K562 (cell line): ENCODE measurements around the gene HACE1. TPM values are rescaled to one million over a fixed set of nuclear protein-coding genes. Genes with fewer than 3 reads are reported as not detected.
"Not testable (repeated sequence)": the region's sequence is repeated elsewhere in the genome, so short reads cannot be mapped to it uniquely, and the experiment has no call there.

ENCODE experiments used
- ATAC-seq: fragments of 200-7000 bp; cut with Tn5 transposase; 3 replicates; pipeline ENCODE4 v1.9.1; 2020; ENCODE audit warnings: moderate library complexity
- BruUV-seq: library from RNA; stranded (reverse); fragments of 400-500 nt; replicated peaks from 2 replicates; lab custom pipeline; 2021; lab: Mats Ljungman, UMichigan
- CTCF ChIA-PET: fragments of 300-600 bp; formaldehyde crosslinking; extraction: SDS; loops from one replicate; lab custom pipeline; 2021; ENCODE audit warnings: low intra/inter-chr PET ratio; lab: Yijun Ruan, JAX
- POLR2A ChIA-PET: fragments of 300-600, 350-650 bp; sonication (Branson Sonifier 250); formaldehyde crosslinking; extraction: SDS; loops from one replicate; lab custom pipeline; 2021; ENCODE audit warnings: antibody characterized with exemption, inconsistent platforms; lab: Yijun Ruan, JAX
- DNase-seq, 4 experiments: peaks; one replicate each; pipeline versions ENCODE4 v3.0.0 to v3.0.0-alpha.2; 2011 to 2018; ENCODE audit warnings: low spot score in 3 of 4, mixed read lengths in 3 of 4; ENCODE audit errors: extremely low read depth in 1 of 4
- FAIRE-seq: peaks from 2 replicates; lab custom pipeline; 2011; peaks lifted over from hg19 to GRCh38; lab: Jason Lieb, UNC
- H2AFZ ChIP-seq: 2 replicates; pipeline ENCODE4 v1.6.0; 2011; ENCODE audit warnings: low read depth, low read length, control low read depth, inconsistent platforms
- H3K27ac ChIP-seq: fragments of 200-600 bp; 3 replicates; pipeline ENCODE4 v1.8.0; 2011; ENCODE audit warnings: low read depth, mild to moderate bottlenecking, control low read depth, inconsistent platforms, low read length, moderate library complexity, mixed read lengths; ENCODE audit errors: extremely low read depth
- H3K27me3 ChIP-seq, 2 experiments: fragments of 300-600 bp in 1 of 2; 2 replicates in 1 of 2; 3 replicates in 1 of 2; pipeline versions ENCODE4 v1.6.0 to v1.8.0; 2011; ENCODE audit warnings: inconsistent platforms in 2 of 2, low read length in 2 of 2, mild to moderate bottlenecking in 1 of 2, mixed read lengths in 1 of 2, moderate library complexity in 1 of 2; ENCODE audit not compliant: control insufficient read depth in 2 of 2, insufficient read depth in 2 of 2
- H3K36me3 ChIP-seq: fragments of 300-600 bp; 3 replicates; pipeline ENCODE4 v1.8.0; 2011; ENCODE audit warnings: mild to moderate bottlenecking, low read length, inconsistent platforms; ENCODE audit not compliant: control insufficient read depth, insufficient read depth
- H3K4me1 ChIP-seq, 2 experiments: fragments of 200-600 bp in 1 of 2; replicated peaks in 1 of 2; 2 replicates in 1 of 2; 3 replicates in 1 of 2; pipeline versions ENCODE4 v1.5.1 to v1.8.0; 2011; ENCODE audit warnings: inconsistent platforms in 2 of 2, low read length in 2 of 2, mild to moderate bottlenecking in 1 of 2, mixed read lengths in 1 of 2, moderate library complexity in 1 of 2; ENCODE audit not compliant: control insufficient read depth in 2 of 2, insufficient read depth in 2 of 2
- H3K4me2 ChIP-seq: 2 replicates; pipeline ENCODE4 v1.6.1; 2011; ENCODE audit warnings: low read length, control low read depth, inconsistent platforms, mixed read lengths; ENCODE audit not compliant: insufficient read depth
- H3K4me3 ChIP-seq: fragments of 200-600 bp; sonication (generic), shearing (Covaris generic); 2 replicates; pipeline ENCODE4 v1.5.1; 2016; ENCODE audit warnings: control low read depth, inconsistent platforms
- H3K79me2 ChIP-seq: fragments of 200-600 bp; 3 replicates; pipeline ENCODE4 v1.8.0; 2011; ENCODE audit warnings: low read length, inconsistent platforms; ENCODE audit not compliant: control insufficient read depth, insufficient read depth
- H3K9ac ChIP-seq, 2 experiments: 2 replicates each; pipeline versions ENCODE4 v1.6.0 to v1.6.1; 2011; ENCODE audit warnings: low read depth in 2 of 2, low read length in 2 of 2, control low read depth in 1 of 2, inconsistent platforms in 1 of 2, mild to moderate bottlenecking in 1 of 2, mixed read lengths in 1 of 2; ENCODE audit not compliant: insufficient read depth in 1 of 2
- H3K9me1 ChIP-seq: one replicate; pipeline ENCODE4 v1.6.0; 2011; ENCODE audit warnings: inconsistent platforms, mild to moderate bottlenecking, low read length, moderate library complexity; ENCODE audit not compliant: control insufficient read depth, insufficient read depth
- H3K9me3 ChIP-seq: replicated peaks from 2 replicates; pipeline ENCODE4 v1.5.1; 2011; ENCODE audit warnings: low read depth, low read length, inconsistent platforms; ENCODE audit not compliant: control insufficient read depth, insufficient read depth
- H4K20me1 ChIP-seq: replicated peaks from 2 replicates; pipeline ENCODE4 v1.6.1; 2011; ENCODE audit warnings: low read length, inconsistent platforms, mixed read lengths; ENCODE audit not compliant: control insufficient read depth, insufficient read depth
- CREBBP ChIP-seq: IDR thresholded peaks from one replicate; pipeline ENCODE4 v1.6.1; 2012; ENCODE audit warnings: low read depth, mild to moderate bottlenecking, control low read depth, inconsistent platforms, low read length
- CTBP1 ChIP-seq: fragments of 450-650 bp; IDR thresholded peaks from 2 replicates; pipeline ENCODE4 v1.6.1; 2016; ENCODE audit warnings: borderline replicate concordance
- DMBX1 ChIP-seq: fragments of 250-450 bp; sonication (Bioruptor Pico); IDR thresholded peaks from 2 replicates; pipeline ENCODE4 v1.8.0; 2022; ENCODE audit warnings: inconsistent platforms, mild to moderate bottlenecking, moderate library complexity, borderline replicate concordance
- PHB2 ChIP-seq: fragments of 450-650 bp; IDR thresholded peaks from 2 replicates; pipeline ENCODE4 v1.6.1; 2017; ENCODE audit warnings: low read depth
- SPI1 ChIP-seq: IDR thresholded peaks from 2 replicates; pipeline ENCODE4 v1.6.1; 2011; ENCODE audit warnings: low read depth, low read length, control low read depth, borderline replicate concordance
- SREBF2 ChIP-seq: sonication (generic); formaldehyde crosslinking; IDR thresholded peaks from 2 replicates; pipeline ENCODE4 v1.4.0; 2020; ENCODE audit warnings: mild to moderate bottlenecking, missing genetic modification reagents
- THRAP3 ChIP-seq: fragments of 450-650 bp; IDR thresholded peaks from 2 replicates; pipeline ENCODE4 v1.6.1; 2016; ENCODE audit warnings: mild to moderate bottlenecking, inconsistent platforms, borderline replicate concordance
- ZEB2 ChIP-seq: fragments of 450-650 bp; IDR thresholded peaks from 2 replicates; pipeline ENCODE4 v1.6.1; 2016
- ZNF146 ChIP-seq: IDR thresholded peaks from one replicate; pipeline ENCODE4 v1.6.1; 2018; ENCODE audit warnings: missing compliant biosample characterization; ENCODE audit not compliant: unreplicated experiment
- WGBS: fragments of 100-300 bp; shearing (Covaris generic); methylation state at CpG from one replicate; pipeline ENCODE4 v1.1.6; 2016; ENCODE audit warnings: low coverage, mixed read lengths; ENCODE audit not compliant: insufficient coverage; ENCODE audit errors: missing lambda C conversion rate; 5-methylcytosine and 5-hydroxymethylcytosine counted together
- in situ Hi-C: fragments of 300-500 bp; cut with MboI; formaldehyde crosslinking; loops from 4 replicates; pipeline ENCODE4 v1.15.0; 2018; ENCODE audit warnings: inconsistent platforms, mixed read lengths
- intact Hi-C: fragments of 100-400 bp; cut with micrococcal nuclease; formaldehyde crosslinking; loops from 2 replicates; pipeline ENCODE4 v1.14.2; 2022
- polyA plus RNA-seq, 8 experiments: library from polyadenylated mRNA; depleted of rRNA in 4 of 8; stranded (reverse) in 5 of 8; unstranded in 3 of 8; fragments of >200 nt; fragmentation: Nextera tagmentation in 2 of 8; fragmentation: Illumina TruSeq in 1 of 8; extraction: Ambion mirVana in 2 of 8; extraction: Trizol in 1 of 8; gene quantifications; 2 replicates each; pipeline versions ENCODE4 v1.2.1 to v1.2.3, GENCODE V29; 2011 to 2014; ENCODE audit warnings: inconsistent platforms in 1 of 8, missing spikeins in 1 of 8
- total RNA-seq, 7 experiments: library from RNA; depleted of rRNA in 6 of 7; stranded (reverse); fragments of >200 nt in 6 of 7; fragmentation: Illumina TruSeq in 2 of 7; extraction: Trizol in 2 of 7; gene quantifications; 2 replicates each; pipeline versions ENCODE4 v1.2.1 to v1.2.3, GENCODE V29; 2011 to 2021; ENCODE audit warnings: low replicate concordance in 1 of 7
- TF ChIP-seq, protein P1 (sequence below), 2 experiments: fragments of 450-650 bp in 1 of 2; sonication (generic) in 1 of 2; formaldehyde crosslinking in 1 of 2; IDR thresholded peaks in 1 of 2; conservative IDR thresholded peaks in 1 of 2; 2 replicates each; pipeline versions ENCODE4 v1.6.1 to v1.8.1; 2016 to 2023; ENCODE audit warnings: mild to moderate bottlenecking in 2 of 2, moderate library complexity in 2 of 2, inconsistent platforms in 1 of 2, missing genetic modification reagents in 1 of 2
- TF ChIP-seq, protein P2 (sequence below): fragments of 450-650 bp; IDR thresholded peaks from 2 replicates; pipeline ENCODE4 v1.6.1; 2016; ENCODE audit warnings: missing biosample characterization, missing genetic modification characterization
- TF ChIP-seq, protein P3 (sequence below): sonication (generic); IDR thresholded peaks from 2 replicates; pipeline ENCODE4 v1.6.1; 2016

Gene HACE1
- total and polyA plus RNA-seq, 9 of the 15 experiments (the other 6 are each of a cell fraction or from before 2014, with no cell fraction given) = 3.6 to 19.9 (median 9.1) TPM

DNA sequence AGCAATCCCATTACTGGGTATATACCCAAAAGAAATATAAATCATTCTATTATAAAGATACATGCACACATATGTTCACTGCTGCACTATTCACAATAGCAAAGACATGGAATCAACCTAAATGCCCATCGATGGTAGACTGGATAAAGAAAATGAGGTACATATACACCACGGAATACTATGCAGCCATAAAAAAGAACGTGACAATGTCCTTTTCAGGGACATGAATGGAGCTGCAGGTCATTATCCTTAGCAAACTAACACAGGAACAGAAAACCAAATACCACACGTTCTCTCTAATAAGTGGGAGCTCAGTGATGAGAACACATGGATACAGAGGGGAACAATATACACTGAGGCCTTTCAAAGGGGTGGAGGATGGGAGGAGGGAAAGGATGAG, 38.9 kb downstream of the HACE1 start:
- TF ChIP-seq ZNF146 (CRISPR knock-in tag) = peak; percentile 91
- H3K9ac ChIP-seq, H3K79me2 ChIP-seq, H2AFZ ChIP-seq, H3K4me3 ChIP-seq, DNase-seq, H4K20me1 ChIP-seq, H3K4me1 ChIP-seq, FAIRE-seq, ATAC-seq, CTCF ChIA-PET, H3K9me1 ChIP-seq, POLR2A ChIA-PET, H3K27me3 ChIP-seq, H3K9me3 ChIP-seq, in situ Hi-C loops, H3K36me3 ChIP-seq, intact Hi-C loops, H3K27ac ChIP-seq, H3K4me2 ChIP-seq, BruUV-seq: not testable (repeated sequence)
- 53% methylated on average over 4 of the region's 4 CpGs for WGBS

DNA sequence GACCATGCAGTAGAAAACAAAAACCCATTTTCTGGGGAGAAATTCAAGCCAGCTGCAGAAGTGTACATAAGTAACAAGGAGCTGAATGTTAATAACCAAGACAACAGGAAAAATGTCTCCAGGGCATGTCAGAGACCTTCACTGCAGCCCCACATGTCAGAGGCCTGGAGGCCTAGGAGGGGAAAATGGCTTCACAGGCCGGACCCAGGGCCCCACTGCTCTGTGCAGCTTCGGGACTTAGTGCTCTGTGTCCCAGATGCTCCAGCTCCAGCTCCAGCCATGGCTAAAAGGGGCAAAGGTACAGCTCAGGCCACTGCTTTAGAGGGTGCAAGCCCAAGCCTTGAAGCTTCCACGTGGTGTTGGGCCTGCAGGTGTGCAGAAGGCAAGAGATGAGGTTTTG, 43.6 kb downstream of the HACE1 start:
- intact Hi-C loops (no loop called here), in situ Hi-C loops (no loop called here)
- Histone ChIP-seq H3K9me3 (no peaks in the 10 kb centered on the region), H3K4me3 (no peak overlapping the region), H2AFZ (no peak overlapping the region), H3K27me3 (no peaks in the 10 kb centered on the region), H3K4me1 (no peaks in the 10 kb centered on the region), H4K20me1 (no peaks in the 10 kb centered on the region), H3K9me1 (no peaks in the 10 kb centered on the region), H3K79me2 (no peaks in the 10 kb centered on the region), H3K27ac (no peak overlapping the region), H3K4me2 (no peak overlapping the region), H3K9ac (no peak overlapping the region), H3K36me3 (no peaks in the 10 kb centered on the region)
- no TSS peak for BruUV-seq
- FAIRE-seq (no peak), ATAC-seq (no peak), DNase-seq (no peak)
- POLR2A ChIA-PET = no interaction called here
- TF ChIP-seq, protein P1, sequence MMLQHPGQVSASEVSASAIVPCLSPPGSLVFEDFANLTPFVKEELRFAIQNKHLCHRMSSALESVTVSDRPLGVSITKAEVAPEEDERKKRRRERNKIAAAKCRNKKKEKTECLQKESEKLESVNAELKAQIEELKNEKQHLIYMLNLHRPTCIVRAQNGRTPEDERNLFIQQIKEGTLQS (IDR thresholded peaks at IDR 0.05) = no peak
- TF ChIP-seq, protein P1 (CRISPR knock-in tag; conservative IDR thresholded peaks at IDR 0.05) = no peak
- TF ChIP-seq SPI1 (no peak), SREBF2 (no peak), CREBBP (no peak), PHB2 (no peak), THRAP3 (no peak), ZEB2 (no peak), CTBP1 (no peak), DMBX1 (no peak)
- TF ChIP-seq, protein P2, sequence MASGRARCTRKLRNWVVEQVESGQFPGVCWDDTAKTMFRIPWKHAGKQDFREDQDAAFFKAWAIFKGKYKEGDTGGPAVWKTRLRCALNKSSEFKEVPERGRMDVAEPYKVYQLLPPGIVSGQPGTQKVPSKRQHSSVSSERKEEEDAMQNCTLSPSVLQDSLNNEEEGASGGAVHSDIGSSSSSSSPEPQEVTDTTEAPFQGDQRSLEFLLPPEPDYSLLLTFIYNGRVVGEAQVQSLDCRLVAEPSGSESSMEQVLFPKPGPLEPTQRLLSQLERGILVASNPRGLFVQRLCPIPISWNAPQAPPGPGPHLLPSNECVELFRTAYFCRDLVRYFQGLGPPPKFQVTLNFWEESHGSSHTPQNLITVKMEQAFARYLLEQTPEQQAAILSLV (tag) = no peak
- TF ChIP-seq, protein P3, sequence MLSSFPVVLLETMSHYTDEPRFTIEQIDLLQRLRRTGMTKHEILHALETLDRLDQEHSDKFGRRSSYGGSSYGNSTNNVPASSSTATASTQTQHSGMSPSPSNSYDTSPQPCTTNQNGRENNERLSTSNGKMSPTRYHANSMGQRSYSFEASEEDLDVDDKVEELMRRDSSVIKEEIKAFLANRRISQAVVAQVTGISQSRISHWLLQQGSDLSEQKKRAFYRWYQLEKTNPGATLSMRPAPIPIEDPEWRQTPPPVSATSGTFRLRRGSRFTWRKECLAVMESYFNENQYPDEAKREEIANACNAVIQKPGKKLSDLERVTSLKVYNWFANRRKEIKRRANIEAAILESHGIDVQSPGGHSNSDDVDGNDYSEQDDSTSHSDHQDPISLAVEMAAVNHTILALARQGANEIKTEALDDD = no peak
- CTCF ChIA-PET = no interaction called here
- WGBS = 14% methylated on average over 1 of the region's 3 CpGs
